Measurements from ENCODE around the gene SKAP1.

SKAP1 gene

DNA sequence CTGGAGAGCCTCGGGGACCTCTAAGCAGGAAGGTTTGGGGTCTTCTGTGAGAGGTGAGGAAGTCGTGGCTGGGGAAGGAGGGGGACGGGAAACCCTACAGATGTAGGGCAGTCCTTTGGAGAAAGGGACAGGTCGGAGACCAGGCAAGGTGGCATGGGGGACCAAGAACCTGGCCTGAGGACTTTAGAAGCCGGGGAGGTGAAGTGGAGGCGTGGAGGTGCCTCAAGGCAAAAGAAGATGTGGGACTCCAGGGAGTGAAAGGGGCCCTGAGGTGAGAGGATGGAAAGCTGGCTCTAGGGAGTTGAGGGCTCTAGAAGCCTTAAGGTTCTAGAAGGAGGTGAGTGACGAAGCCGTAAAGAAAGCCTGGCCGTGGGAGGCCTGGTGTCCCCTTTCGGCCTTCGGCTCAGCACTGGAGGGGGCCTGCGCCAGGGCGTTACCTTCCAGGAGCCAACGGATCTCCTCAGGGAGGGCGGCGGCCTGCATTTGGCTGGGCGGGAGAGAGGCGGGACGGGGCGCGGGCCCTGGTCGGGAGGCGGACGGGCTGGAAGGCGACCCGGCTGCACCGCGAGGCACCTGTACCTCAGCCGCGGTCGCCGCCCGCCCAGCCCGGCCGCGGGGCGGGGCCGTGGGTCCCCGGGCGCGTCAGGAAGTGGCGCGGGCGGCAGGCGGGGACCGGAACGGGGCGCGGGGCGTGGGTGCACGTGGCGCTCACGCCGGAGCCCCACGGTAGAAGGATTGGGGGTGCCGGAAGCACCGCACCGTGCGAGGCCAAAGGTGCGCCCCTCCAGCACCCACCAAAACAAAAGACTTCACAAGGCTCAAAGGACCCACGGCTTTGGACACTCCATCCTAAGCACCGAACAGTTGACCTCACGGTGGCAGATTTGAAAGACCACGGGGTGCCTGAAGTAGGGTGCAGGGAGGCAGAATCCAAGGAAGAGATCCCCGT lies at the start of gene SKAP1:
TSS of gene SKAP1 (minus strand) at position 577 of the 949 bp plus-strand sequence.
- no peak for DNase-seq

- no peak for DNase-seq
Observed at GRCh38 chr17:48479014-48479402, 49.0 kb upstream of the SKAP1 start.

GRCh38 chr17:48478224-48479013 lies 48.4 kb upstream of the SKAP1 start:
- DNase-seq, result no peak

GRCh38 chr17:48477221-48477620 lies 47.2 kb upstream of the SKAP1 start:
- DNase-seq, result no peak

DNA sequence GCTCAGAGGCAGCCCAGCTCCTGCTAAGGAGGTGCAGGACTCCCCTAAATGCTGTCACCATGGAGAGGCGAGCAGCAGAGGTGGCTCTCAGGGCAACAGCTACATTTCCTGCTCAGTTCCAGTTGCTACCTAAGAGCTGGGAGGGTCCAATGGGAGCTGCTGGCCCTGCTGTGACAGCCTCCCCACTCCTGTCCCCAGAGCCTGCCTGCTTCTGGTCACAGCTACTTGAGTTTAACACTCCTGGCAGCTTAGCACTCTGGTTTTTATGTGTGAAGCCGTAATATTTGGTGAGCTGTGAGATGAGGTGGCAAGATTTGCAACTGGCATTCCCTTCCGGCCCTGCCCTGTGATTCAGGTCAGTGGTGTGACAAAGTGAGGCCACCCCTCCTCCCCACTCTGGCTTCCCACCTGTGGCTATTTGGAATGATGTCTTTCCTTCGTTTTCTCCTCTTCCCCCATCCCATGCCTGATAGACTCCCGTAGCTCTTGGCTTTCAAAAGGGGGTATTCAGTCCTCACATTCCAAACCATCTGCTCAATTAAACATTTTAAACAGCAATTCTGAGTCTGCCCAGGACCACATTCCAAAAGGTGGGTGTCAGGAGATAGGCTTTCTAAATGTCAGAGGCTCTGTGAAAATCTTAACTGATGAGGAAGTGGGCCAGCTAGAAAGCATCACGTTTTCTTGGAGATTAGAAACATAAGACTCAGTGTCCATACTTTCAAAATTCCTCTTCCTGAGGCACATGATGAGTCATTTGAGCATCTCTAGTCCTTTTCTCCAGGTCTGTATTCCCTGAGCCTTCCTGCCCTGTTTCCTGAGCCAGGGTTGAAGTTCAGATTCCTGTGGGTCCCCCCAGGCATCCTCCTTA lies 42.6 kb upstream of the SKAP1 start:
- DNase-seq, result no peak

DNA sequence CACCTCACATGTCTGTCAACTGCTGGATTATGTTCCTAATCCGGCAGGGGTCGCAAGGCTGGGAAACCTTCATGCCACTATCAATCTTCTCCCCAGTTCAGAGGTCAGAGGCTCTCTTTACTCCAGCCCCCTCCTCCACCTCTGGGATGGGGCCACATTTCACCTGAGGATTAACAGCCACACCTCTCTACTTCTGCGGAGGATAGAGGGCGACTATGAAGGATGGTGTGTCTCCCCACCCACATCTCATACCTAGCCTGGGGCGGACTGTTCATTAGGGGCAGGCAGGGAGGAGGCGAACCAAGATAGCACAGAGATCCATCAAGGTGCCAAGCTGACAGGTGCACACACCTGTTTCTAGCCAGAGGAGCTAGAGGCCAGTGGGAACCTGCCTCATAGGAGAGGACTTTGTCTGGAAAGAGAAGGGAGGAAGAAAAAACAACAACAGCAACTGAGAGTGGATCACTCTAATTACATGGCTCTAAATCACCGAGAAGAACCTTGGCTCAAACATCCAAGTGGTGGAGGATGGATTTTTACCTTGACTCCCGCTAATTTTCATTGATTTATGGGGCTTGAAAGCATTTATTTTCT lies 41.9 kb upstream of the SKAP1 start:
- DNase-seq, result no peak

- no peak for DNase-seq
Observed at GRCh38 chr17:48470388-48471034, 40.5 kb upstream of the SKAP1 start.

- DNase-seq, result no peak
Observed at GRCh38 chr17:48469227-48469626, 39.2 kb upstream of the SKAP1 start.

GRCh38 chr17:48468299-48468698 lies 38.3 kb upstream of the SKAP1 start:
- no peak for DNase-seq

GRCh38 chr17:48465884-48466283 lies 35.9 kb upstream of the SKAP1 start:
- DNase-seq, result no peak

GRCh38 chr17:48463526-48463925 lies 33.5 kb upstream of the SKAP1 start:
- DNase-seq, result no peak

GRCh38 chr17:48462946-48463345 lies 32.9 kb upstream of the SKAP1 start:
- no peak for DNase-seq

GRCh38 chr17:48460052-48460451 lies 30.0 kb upstream of the SKAP1 start:
- no peak for DNase-seq

DNA sequence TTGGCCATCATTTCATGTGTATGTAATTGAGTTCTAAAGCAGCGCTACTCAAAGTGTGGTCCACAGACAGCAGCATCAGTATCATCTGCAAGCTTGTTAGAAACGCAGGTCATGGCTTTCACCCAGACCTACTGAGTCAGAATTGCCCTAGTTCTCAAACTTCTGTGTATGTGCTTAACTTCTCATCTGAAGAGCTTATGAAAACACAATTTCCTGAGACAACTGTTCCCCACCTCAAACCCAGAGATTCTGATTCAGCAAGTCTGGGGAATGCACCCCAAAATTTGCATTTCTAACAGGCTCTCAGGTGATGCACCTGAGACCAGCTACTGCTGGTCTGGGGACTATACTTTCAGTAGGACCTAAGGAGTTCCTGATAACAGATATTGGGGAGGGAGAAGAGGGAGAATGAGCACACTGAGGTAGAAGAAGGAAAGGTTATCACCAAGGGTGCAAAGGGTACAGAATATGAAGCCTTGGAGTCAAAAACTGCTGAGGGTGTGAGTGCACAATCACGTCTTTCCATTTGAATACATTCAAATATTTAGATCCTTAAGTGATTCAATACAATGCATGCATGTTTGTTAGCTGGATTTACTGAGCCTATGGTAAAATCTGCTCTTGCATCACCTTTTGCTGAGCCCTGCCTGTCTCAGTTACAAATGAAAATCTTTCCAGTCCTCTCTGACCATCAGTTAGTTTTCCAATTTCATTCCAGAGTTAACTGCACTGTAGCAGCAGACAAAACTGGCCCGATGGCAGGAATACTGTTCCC lies 29.2 kb upstream of the SKAP1 start:
- DNase-seq, result no peak

DNA sequence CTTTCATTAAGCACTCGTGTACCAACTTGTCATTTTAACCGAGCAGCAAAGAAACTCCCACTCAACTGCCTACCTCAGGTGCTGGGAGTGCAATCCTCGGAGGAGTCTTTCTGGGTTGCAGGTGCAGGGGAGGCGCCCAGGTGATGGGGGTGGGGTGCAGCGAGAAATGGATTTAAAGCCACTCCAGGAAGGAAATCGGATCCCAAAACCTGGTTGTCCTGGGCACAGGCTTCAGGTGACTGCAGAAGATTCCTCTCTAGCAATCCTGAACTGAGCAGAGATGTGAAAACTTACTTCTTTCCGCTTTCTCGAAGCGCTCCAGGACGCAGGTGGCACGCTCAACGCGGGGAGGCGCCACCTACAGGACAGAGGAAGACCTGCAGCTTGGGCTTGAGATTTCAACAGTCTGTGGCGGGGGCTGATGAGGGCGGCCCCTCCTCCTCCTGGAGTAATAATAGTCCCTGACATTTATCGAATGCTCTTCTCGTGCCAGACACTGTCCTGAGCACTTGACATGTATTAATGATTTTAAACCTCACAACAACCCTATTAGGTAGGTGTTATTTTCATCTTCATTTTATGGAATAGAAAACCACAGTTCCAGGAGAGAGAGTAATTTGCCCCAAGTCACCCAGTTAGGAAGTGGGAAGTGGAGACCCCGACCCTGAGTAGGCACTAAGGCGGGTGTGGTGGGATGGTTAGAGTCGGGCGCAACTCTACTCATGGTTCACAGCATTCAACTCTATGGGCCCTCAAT lies 27.2 kb upstream of the SKAP1 start:
- peak in 18 of 56 donors; percentile 1 to 43 (median 4) for DNase-seq

GRCh38 chr17:48456589-48456988 lies 26.6 kb upstream of the SKAP1 start:
- no peak for DNase-seq

DNA sequence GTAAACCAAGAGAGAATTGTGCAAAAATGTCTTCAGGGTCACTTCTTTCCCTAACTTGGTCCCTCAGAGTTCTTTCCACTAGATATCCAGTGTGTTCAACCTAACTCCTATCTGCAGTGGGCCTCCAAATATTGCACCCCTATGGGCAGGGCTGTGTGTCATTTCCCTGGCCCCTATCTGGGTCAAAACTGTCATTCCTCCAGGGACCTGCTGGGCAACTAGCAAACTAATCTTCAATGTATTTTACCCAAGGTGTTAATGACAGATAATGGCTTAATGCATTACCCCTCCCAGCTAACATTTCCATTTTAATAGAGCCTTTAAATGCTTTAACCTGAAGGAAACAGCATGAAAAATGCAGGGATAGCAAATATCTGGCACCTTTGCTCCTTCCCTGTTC lies 25.8 kb upstream of the SKAP1 start:
- no peak for DNase-seq

DNA sequence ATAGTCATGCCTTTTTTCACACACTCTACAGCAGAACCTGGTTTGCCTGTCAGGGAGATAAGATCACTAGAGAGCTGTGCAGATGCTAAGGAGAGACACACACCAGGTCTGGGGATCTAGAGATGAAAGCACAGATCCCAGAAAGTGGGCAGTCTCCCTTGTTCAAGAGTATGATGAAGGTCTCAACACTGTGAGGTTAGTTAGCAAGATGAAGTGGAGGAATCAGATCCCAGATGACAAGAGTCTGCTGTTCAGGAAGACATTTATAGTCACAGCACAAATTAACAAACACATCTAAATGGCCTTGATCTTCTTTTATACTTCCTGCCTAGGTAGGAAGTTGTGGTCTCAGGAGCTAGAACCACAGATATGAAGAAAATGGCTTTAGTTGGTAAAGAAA lies 23.4 kb upstream of the SKAP1 start:
- no peak for DNase-seq

GRCh38 chr17:48451489-48451888 lies 21.5 kb upstream of the SKAP1 start:
- DNase-seq, result no peak
